Occipital lobe (tissue), 2 donors: Measurements from ENCODE around the gene FBXL22. TPM values are rescaled to one million over a fixed set of nuclear protein-coding genes. Genes with fewer than 3 reads are reported as not detected.
A peak's percentile ranks its signal among the peaks of the same experiment; 100 is the strongest.

Source experiments
- DNase-seq: peaks from one replicate; lab custom pipeline; 2025; lab: John Stamatoyannopoulos, UW
- total RNA-seq: library from RNA; depleted of rRNA; stranded (reverse); fragments of >200 nt; gene quantifications from one replicate; pipeline ENCODE4 v1.2.3, GENCODE V29; 2014

Gene FBXL22
- total RNA-seq, 1 donor from 2014 or later = 0.47 TPM

DNA sequence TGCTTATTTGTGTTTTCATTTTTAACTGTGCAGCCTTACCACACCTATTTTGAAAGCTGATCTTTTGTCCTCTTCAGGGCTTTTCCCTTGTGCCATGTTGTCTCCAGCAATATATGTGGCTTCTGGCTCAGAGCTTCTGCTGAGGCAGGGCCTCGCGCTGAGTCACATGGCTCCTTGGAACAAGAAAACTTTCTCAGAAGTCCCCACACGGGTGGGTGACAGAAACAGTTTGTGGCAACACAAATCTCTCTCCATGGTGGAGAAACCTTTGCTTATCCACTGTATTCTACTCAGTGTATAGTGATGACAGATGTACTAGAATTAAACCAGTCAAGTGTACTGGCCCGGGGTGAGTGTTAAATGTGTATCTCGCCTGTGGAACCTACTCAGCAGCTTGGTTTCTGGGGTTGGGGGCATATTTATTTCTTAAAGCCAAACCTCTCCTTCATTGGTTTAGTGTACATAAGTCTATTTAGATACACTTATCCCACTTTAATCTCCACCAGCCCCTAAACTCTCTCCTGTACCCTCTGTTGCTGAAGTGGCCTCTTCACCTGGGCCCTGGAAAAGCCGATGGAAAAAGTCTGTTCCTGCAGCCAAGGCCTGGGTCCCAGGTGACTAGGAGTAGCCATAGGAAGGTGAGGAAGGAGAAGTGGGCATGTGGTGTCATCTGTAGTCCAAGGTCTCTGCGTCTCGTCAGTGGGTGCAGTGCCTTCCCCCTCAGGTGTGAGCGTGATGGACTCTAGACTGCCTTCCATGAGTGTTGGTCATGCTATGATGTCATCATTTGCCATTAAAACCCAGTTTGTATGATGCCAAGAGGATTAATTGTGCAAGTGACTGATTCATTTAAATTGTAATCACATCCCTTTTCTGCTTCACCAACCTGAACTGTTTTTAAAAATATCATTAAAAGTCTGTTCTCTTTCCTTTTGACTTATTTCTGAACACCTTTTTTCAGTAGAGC is 3.2 kb upstream of the FBXL22 start:
- DNase-seq = no peak

DNA sequence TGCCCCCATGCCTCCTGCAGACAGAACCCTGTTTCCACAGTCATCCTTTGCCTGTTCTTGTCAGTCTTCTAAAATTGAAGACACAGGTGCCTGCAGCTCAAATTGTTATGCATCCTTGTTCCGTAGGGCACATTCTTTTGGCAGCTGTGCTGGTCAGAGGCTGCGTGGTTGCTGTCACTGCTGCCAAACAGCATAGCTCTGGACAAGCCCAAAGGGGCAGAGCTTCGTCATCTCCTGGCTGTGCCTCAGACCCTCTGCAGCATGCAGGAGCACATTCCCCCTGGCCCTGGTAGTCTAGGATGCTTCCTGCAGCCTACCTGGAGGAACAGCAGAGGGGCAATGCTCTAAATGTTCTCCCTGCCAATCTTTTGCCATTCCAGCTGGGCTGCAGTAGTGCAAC is 2.1 kb upstream of the FBXL22 start:
- DNase-seq = no peak

DNA sequence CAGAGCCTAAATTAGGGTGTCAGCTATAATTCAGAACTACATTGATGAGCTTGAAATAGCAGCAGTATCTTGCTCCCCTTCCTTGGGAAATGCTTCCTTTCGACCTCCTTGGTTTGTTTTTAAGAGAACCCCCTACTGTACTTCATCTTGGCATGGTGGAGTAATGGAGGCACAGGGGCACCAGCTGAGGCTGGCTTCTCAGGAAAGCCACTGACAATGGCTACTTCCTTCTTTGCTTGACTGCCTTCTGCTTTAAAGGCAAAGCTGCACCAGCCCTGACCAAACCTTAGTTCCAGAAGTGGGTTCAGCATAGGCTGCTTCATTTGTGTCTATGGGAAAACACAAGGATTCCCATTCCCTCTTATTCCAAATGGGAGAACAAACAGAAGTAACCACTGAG is 1.5 kb upstream of the FBXL22 start:
- no peak for DNase-seq

DNA sequence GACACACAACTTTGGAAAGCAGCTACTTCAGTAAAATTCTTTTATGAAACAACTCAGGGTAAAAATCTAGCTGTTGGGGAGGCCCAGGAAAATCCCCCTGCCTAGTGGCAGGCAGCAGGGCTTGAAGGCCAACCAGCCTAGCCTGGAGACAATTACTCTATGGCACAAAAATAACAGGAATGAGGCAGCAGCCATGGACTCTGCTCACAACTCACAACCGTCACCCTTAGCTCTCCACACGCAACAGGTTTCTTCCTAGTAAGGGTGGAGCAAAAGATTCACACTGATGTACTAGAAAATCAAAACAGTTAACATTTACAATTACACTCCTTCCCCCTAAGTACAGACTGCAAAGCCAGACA is 530 bp upstream of the FBXL22 start:
- DNase-seq = no peak

DNA sequence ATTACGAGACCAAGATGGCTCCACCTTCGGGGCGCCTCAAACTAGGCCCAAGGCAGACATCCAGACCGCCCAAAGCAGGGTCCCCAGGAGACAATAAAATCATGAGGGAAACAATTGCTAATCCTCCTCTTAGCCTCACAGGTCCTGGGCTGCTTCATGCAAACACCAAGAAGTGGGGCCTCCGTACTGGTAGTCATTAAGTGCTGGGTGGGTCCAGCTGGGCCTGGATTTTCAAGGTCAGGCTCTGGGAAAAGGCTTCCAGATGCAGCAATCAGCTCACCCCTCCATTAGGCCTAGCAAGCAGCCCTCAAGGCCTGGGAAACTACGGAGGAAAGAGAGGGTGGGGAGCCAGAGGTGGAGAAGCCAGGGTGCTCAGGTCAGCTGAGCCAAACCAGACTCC is 634 bp downstream of the FBXL22 start:
- DNase-seq = no peak

DNA sequence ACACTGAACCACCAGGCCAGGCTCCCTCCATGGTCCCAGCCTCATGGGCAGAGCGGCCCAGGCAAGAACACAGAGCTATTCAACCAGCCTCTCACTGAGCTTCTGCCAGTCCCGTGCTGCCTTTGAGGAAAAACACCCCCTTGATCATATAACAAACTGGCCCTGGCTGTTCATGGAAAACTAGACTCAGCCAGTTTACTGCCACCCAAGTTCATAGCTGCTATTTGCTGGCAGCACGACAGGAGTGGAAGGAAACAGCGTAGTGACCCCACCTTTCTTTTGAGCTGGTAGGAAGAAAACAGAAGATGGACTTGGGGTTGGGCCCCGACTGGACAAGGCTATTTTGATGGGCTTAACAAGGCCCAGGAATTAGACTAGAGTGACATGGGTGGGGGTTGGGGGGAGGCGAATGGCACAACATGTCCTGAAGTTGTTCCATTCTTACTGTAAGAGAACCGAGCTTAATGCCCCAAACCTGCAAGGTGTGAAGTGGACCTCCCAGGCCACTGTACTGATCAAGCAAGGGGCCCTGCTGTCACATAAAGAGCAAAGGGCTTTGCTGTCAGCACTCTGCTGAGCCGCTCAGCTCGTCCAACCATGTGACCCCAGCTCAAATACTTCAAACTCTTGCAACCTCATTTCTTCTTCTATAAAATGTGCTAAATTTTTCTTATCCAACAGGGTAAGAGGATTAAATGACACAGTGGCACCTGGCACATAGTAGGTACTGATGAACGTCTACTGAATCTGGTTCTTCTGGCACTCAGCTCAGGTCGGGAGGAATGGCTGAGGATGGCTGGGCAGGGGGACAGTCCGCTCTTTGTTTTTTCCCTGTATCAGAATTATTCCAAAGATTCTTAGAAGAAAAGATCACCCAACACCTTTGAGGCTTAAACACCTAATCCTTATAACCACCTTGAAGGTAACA is 1.6 kb downstream of the FBXL22 start:
- no peak for DNase-seq

DNA sequence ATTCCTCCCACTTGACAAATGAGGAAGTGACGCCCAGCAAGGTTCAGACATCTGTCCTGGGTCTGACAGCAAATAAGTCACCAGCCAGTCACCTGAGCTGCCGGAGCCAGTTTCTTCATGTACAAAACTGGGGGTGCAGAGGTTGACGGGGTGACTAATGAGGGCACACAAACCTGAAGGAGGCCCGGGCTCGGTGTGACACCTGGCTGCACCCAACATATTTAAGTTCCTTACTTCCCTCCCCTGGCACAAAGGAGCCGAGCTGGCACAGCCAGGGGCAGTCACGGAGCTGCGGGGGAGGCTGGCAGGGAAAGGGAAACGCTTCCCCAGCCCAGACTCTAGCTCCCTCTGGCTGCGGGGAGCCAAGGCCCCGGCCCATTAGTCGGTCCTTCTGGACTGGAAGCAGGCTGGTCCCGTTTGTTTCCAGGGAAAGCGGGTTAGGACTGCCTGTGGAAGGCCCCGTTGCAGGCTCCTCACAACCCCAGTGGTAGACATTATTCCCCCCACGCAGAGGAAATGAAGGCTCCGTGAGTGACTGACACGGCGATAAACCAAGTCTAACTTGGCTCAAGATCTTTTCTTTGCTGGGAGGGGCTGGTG is 2.3 kb downstream of the FBXL22 start:
- no peak for DNase-seq

DNA sequence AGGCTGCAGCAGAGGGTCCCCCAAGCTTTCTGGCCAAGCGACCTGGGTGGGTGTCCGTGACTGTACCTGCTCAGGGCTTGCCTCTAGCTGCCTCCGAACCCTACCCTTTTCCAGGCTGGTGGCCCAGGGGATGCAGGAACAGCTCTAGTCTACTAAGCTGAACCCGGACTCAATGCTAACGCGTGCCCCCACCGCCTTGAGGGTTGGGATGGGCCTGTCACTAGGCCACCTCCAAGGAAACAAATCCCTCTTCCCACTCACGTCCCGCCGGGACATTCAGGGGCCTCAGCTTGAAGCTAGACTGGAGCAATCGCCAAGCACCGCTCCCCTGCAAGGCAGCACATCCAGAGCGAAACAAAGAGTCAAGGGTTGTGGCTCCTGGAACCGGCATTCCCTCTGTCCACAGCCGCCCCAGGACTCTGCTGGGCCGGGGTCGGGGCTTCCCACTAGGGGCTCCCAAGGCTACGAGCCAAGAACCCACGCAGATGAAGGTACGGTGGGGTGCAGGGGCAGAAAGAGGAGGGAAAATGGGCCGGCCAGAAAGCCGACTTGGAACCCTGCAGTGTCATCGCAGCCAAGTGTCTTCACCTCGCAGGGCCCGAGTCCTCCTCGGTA is 2.9 kb downstream of the FBXL22 start:
- DNase-seq = no peak

DNA sequence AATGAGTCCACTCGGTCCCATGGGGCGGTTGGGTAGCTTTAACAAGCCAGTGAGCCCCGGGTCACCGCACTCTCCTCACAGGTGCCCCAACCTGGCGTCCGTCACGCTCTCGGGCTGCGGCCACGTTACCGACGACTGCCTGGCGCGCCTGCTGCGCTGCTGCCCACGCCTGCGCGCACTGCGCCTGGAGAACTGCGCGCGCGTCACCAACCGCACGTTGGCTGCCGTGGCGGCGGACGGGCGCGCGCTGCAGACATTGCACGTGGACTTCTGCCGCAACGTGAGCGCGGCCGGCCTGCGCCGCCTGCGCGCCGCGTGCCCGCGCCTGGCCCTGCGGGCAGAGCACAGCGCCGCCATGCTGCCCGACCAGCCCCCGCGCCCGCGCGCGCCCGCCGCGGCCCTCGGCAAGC is 3.4 kb downstream of the FBXL22 start:
- peak; percentile 81 for DNase-seq

DNA sequence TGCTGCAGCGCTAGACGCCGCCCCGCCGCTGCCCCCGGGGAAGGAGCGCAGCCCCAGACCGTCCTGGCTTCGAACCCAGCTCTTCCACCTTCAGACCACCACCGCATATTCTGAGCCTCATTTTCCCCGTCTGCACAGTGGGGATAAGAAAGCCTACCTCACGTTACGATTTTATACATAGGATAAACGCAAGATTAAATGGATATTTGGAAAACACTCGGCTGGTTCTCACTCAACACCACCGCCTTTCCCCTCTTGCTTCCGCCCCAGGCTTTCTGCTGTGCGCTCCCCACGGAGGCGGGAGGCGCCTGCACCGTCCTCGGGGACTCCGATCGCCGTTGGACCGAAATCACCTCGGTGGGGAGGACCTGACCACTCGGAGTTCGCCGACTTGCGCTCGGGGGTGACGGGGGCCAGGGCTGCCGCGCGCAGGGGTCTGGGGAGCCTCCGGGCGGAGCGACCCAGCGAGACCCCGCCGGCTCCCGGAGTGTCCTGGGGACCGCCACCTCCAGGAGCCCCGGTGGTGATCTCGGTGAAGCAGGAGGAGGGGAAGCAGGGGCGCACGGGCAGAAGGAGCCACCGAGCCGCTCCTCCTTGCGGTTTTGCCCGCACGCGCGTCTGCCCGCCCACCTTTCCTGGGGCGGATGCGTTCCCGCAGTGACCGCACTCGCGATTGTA is 4.0 kb downstream of the FBXL22 start:
- no peak for DNase-seq

DNA sequence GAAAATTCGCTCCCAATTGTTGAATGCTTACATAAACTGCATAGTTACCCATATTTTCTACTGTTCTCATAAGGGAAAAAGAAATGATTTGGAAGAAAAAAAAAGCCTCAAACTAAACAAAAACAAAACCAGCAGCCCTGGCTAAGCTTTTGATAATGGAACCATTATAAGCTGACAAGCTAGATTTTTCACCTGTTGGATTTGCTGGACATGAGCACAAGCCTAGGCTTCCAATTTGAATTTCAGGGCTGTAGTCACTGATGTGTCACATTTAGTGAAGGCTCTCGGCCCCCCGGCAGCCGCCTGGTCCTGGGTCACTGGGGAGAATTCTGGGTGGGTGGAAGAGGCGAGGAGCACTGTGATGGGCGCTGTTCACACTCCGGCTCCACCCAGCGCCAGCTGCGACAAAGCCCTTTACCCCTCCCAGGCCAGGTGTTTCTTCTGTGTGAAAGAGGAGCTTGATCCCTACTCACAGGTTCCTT is 4.6 kb downstream of the FBXL22 start:
- DNase-seq = no peak

DNA sequence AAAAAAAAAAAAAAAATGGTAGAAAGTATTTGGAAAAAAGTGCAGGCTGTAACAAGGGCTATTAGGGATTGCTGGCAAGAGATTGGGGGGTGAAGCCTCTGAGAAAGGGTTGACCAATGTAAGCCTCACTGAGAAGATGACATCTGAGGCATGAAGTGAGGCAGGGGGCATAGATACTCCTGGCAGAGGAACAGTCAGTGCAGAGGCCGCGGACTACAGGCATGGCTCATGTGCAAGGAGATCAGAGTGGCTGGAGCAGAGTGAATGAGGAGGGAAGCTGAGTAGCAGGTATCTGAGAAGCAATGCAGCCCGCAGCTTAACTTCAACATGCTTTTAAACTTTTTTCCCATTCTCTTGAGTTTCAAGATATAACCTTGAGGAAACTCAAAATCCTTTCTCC is 5.4 kb downstream of the FBXL22 start:
- DNase-seq = no peak

DNA sequence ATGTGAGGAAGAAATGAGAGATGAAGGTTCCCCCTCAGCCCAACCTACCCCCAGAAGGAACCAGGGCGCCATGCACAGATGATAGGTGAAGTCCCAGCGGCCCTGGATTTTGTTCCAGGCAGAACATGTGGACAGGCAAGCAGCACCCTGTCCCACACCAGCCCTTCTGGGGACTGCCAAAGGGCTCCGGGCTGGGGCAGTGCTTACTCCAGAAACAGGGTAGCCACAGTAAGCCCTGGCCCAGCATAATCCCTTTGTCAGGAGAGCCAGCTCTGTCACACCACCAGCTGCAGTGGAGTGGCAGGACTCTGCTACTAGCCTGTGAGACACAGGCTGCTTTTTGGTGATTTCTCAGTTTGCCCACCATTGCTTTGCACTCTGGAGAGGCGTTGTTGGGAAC is 6.3 kb downstream of the FBXL22 start:
- no peak for DNase-seq

DNA sequence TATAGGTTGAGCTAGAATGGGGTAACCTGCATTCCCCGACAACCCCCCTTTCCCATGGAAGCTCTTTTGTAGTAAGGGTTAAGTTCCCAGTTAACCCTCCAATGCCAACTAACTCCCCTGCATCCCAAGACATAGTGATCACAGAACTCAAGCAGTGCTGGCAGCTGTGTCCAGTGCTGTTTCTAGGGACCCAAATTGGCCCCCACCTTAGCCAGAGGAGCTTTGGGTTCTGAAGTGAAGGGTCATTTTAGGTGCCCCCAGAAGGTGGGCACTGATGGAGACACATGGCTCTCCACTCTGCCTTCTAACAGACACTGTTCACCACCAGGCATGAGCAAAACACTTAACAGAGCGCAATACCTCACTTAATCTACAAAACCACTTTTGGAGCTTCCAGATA is 7.1 kb downstream of the FBXL22 start:
- DNase-seq = no peak

DNA sequence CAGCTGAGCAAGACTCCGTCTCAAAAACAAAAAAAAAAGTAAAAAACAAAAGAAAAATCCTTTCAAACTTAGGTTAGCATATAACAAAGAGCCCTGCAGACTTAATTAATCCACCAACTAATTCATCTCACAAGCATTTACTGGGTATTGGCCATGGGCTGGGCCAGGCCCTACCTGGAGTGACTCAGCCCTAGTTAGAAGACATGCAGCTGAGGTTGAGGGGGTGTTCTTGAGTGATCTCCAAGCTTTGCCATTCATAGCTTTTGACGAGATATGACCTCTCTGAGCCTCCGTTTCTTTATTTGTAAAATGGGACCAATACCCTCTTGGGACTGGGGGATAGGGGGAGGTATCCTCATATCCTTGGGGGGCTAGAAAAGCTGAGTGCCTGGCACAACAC is 7.8 kb downstream of the FBXL22 start:
- no peak for DNase-seq

DNA sequence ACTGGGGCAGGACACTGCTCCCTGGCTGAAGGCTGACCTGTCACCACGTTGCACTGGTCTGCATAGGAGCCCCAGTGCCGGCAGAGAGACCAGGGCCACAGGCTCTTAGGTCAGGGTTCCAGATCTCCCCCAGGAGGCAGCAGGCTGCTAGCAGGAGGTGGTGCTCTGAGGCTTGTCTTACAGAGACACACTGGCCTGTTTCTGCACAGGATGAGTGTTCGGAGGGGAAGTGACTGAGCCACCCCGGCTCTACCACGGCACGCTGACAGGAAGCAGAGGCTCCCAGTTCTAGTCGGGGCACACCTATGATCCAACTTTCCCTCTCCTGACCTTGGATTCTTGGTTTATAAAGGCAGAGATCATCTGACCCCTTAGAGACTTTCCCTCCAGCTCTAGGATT is 8.6 kb downstream of the FBXL22 start:
- no peak for DNase-seq

DNA sequence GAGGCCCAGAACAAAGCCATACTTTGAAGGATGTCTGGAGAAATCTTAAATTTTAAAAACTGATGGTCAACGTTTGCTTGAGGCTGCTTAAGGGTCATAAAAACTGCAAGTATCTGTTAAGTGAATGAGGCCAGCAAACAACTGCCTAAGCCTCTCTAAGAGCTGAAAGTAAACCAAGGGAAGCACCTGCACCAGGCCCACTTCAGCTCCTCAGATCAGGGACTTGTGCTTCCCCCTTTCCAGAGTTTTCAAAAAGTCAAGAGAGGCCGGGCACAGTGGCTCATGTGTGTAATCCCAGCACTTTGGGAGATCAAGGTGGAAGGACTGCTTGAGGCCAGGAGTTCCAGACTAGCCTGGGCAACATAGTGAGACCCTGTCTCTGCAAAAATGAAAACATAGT is 9.1 kb downstream of the FBXL22 start:
- no peak for DNase-seq

DNA sequence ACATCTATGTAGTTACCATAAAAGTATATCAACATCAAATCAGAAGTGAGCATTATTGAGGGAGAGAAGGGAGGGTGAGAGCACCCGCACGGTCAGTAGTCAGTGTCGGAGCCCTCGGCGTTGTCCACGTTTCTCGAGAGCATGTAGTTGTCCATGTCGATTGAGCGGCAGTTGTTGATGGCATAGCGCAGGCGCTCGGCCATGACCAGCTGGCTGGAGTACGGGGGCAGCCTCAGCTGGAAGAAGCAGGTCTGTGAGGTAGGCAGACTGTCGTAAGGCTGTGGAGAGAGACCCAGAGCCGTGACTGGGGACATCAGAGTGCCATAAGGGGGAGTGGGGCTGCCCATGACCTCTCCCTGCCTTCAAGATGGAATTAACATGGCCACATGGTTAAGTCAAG is 11.8 kb downstream of the FBXL22 start:
- DNase-seq = no peak

DNA sequence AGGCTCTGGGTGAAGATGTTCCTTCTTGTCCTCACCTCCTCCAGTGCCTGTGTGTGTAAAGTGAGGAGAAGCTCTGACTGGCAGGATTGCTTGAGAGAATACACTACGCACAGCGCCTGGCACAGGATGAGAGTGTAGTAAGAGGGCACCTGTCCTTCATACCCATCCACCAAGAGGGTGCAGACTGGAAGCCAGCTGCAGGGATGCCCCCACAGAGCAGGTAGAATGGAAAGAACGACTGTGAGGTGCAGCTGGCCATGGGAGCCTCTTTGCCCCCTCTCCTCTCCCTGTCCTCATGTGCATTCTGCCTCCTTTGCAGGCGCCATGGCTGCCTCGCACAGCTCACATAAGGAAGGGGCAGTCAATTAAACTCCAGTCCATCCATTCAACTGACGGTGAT is 12.3 kb downstream of the FBXL22 start:
- DNase-seq = no peak

DNA sequence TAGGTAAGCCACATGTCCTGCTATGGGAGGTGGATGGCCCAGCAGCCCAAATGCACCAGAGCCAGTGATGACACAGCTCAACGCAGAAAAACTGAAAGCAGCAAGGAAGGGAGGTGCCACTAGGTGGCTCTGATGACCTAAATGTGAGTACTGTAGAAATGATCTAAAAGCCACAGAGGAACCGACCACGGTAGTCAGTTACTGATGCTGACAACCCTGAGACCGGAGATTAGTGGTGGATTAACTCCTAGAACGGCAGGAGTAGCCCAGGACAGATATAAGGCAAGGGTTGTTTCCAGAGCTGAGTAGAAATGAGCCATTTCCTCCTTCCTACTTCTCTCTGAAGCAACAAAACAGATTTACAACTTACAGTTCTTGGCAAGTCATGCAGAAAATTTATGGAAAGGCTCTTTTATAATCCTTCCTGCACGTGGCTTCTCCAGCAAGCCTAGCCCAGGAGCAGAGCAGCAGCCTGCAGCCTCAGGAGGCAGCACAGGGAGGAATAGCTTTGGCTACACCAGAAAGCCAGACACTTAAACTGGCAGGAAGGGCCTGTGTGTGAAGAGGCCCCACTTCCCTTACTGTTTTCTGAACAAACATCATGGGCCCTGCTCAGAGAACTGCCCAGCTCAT is 13.1 kb downstream of the FBXL22 start:
- DNase-seq = peak; percentile 63
